Keratinocyte (primary cell): ENCODE results near the gene ATAD2B. TPM values are rescaled to one million over a fixed set of nuclear protein-coding genes. Genes with fewer than 3 reads are reported as not detected.

Experiments used
- DNase-seq: peaks from one replicate; pipeline ENCODE4 v3.0.0-alpha.2; 2011; ENCODE audit warnings: low read depth, missing footprints, low spot score
- FAIRE-seq: peaks from 2 replicates; lab custom pipeline; 2011; peaks lifted over from hg19 to GRCh38; lab: Jason Lieb, UNC
- H2AFZ ChIP-seq: 2 replicates; pipeline ENCODE4 v1.6.0; 2012; ENCODE audit warnings: low read length, control low read depth, inconsistent platforms; ENCODE audit not compliant: control insufficient read depth
- H3K27ac ChIP-seq: 2 replicates; pipeline ENCODE4 v1.5.1; 2011; ENCODE audit warnings: low read length; ENCODE audit not compliant: control insufficient read depth, insufficient read depth
- H3K27me3 ChIP-seq: 3 replicates; pipeline ENCODE4 v1.6.0; 2011; ENCODE audit warnings: low read length; ENCODE audit not compliant: control insufficient read depth, insufficient read depth; ENCODE audit errors: extremely low read depth
- H3K36me3 ChIP-seq, 2 experiments: 2 replicates in 1 of 2; 3 replicates in 1 of 2; pipeline ENCODE4 v1.5.1; 2011; ENCODE audit warnings: low read length in 2 of 2, mild to moderate bottlenecking in 1 of 2; ENCODE audit not compliant: control insufficient read depth in 2 of 2, insufficient read depth in 2 of 2; ENCODE audit errors: extremely low read depth in 1 of 2
- H3K4me1 ChIP-seq: 3 replicates; pipeline ENCODE4 v1.5.1; 2011; ENCODE audit warnings: low read length; ENCODE audit not compliant: control insufficient read depth, insufficient read depth; ENCODE audit errors: extremely low read depth
- H3K4me2 ChIP-seq: 3 replicates; pipeline ENCODE4 v1.6.0; 2011; ENCODE audit warnings: low read depth, low read length; ENCODE audit not compliant: control insufficient read depth, insufficient read depth; ENCODE audit errors: extremely low read depth
- H3K4me3 ChIP-seq, 3 experiments: fragments of 200-600 bp in 1 of 3; sonication (generic) in 1 of 3; 2 replicates in 2 of 3; 3 replicates in 1 of 3; pipeline ENCODE4 v1.5.1; 2011 to 2016; ENCODE audit warnings: low read length in 3 of 3, mild to moderate bottlenecking in 3 of 3, control low read depth in 2 of 3, inconsistent platforms in 1 of 3, low read depth in 1 of 3, mixed read lengths in 1 of 3, mixed run types in 1 of 3, moderate library complexity in 1 of 3; ENCODE audit not compliant: control insufficient read depth in 2 of 3, insufficient read depth in 2 of 3; ENCODE audit errors: extremely low read depth in 1 of 3
- H3K79me2 ChIP-seq: 2 replicates; pipeline ENCODE4 v1.6.0; 2012; ENCODE audit warnings: low read length; ENCODE audit not compliant: control insufficient read depth, insufficient read depth
- H3K9ac ChIP-seq: 3 replicates; pipeline ENCODE4 v1.6.0; 2011; ENCODE audit warnings: low read length; ENCODE audit not compliant: control insufficient read depth, insufficient read depth; ENCODE audit errors: extremely low read depth
- H3K9me1 ChIP-seq: 3 replicates; pipeline ENCODE4 v1.6.0; 2011; ENCODE audit warnings: low read length; ENCODE audit not compliant: control insufficient read depth, insufficient read depth; ENCODE audit errors: extremely low read depth
- H3K9me3 ChIP-seq: 2 replicates; pipeline ENCODE4 v1.5.1; 2012; ENCODE audit warnings: low read depth, low read length; ENCODE audit not compliant: control insufficient read depth
- H4K20me1 ChIP-seq: 3 replicates; pipeline ENCODE4 v1.6.0; 2011; ENCODE audit warnings: low read length; ENCODE audit not compliant: control insufficient read depth, insufficient read depth; ENCODE audit errors: extremely low read depth
- CTCF ChIP-seq, 3 experiments: IDR thresholded peaks in 1 of 3; conservative IDR thresholded peaks in 1 of 3; optimal IDR thresholded peaks in 1 of 3; 2 replicates in 2 of 3; 3 replicates in 1 of 3; pipeline versions ENCODE3 to v1.5.1; 2011; ENCODE audit warnings: low read length in 3 of 3, mild to moderate bottlenecking in 3 of 3, moderate library complexity in 2 of 3, control low read depth in 1 of 3, inconsistent platforms in 1 of 3; ENCODE audit not compliant: insufficient read depth in 2 of 3; ENCODE audit errors: extremely low read depth in 1 of 3
- EZH2 ChIP-seq: IDR thresholded peaks from one replicate; pipeline ENCODE4 v1.6.1; 2012; ENCODE audit warnings: inconsistent platforms, mild to moderate bottlenecking, low read length, moderate library complexity
- dilution Hi-C: fragments of 300-500 bp; cut with MboI; formaldehyde crosslinking; loops from one replicate; pipeline ENCODE4 v1.7.0; 2020; ENCODE audit warnings: low sequenced_read_pairs; ENCODE audit not compliant: extremely low pct_ligation_motif_present
- polyA plus RNA-seq, 5 experiments: library from polyadenylated mRNA; depleted of rRNA in 3 of 5; stranded (reverse) in 3 of 5; stranded (forward) in 1 of 5; unstranded in 1 of 5; fragments of >200 nt; gene quantifications; 1 replicate in 1 of 5; 2 replicates in 3 of 5; 3 replicates in 1 of 5; pipeline versions ENCODE4 v1.2.1 to v1.2.3, GENCODE V29; 2011 to 2012; ENCODE audit warnings: missing spikeins in 2 of 5, low read depth in 1 of 5, low replicate concordance in 1 of 5

The ATAD2B gene
- polyA plus RNA-seq, 1 donor (not counting 4 experiments of a cell fraction or from before 2014, with no cell fraction given) = 4.4 TPM

- no peaks in the 10 kb centered on the region for H3K36me3 ChIP-seq
- no peak overlapping the region for H3K4me3 ChIP-seq
- no peaks in the 10 kb centered on the region for H3K79me2 ChIP-seq
- no peaks in the 10 kb centered on the region for H3K9me3 ChIP-seq
- DNase-seq (no peak), FAIRE-seq (no peak)
- no peaks in the 10 kb centered on the region for H3K27me3 ChIP-seq
- H3K27ac ChIP-seq = no peak overlapping the region
- no peak overlapping the region for H3K4me2 ChIP-seq
- no peak overlapping the region for H2AFZ ChIP-seq
- TF ChIP-seq CTCF (optimal IDR thresholded peaks at IDR 0.05 in 1 of 3, IDR thresholded peaks at IDR 0.05 in 1 of 3, conservative IDR thresholded peaks at IDR 0.05 in 1 of 3; ENCODE audit: extremely low read depth in 1 of 3, insufficient read depth in 2 of 3, low read length in 3 of 3) (no peak), EZH2 (no peak)
- H3K9ac ChIP-seq = no peak overlapping the region
- H3K4me1 ChIP-seq = peaks cover 8% of the 10 kb centered on the region
- H3K9me1 ChIP-seq = no peaks in the 10 kb centered on the region
- dilution Hi-C loops = no loop called here
- H4K20me1 ChIP-seq = no peaks in the 10 kb centered on the region
Observed at GRCh38 chr2:23828986-23829385, 97.9 kb downstream of the ATAD2B start.

GRCh38 chr2:23828256-23828980 is 98.5 kb downstream of the ATAD2B start:
- Histone ChIP-seq H4K20me1 (no peaks in the 10 kb centered on the region), H3K4me3 (no peak overlapping the region), H2AFZ (no peak overlapping the region), H3K79me2 (no peaks in the 10 kb centered on the region), H3K4me2 (no peak overlapping the region), H3K4me1 (peaks cover 8% of the 10 kb centered on the region), H3K9ac (no peak overlapping the region), H3K27me3 (no peaks in the 10 kb centered on the region), H3K9me3 (no peaks in the 10 kb centered on the region), H3K27ac (no peak overlapping the region), H3K36me3 (no peaks in the 10 kb centered on the region), H3K9me1 (no peaks in the 10 kb centered on the region)
- dilution Hi-C loops = no loop called here
- FAIRE-seq = no peak
- TF ChIP-seq EZH2 (no peak), CTCF (optimal IDR thresholded peaks at IDR 0.05 in 1 of 3, IDR thresholded peaks at IDR 0.05 in 1 of 3, conservative IDR thresholded peaks at IDR 0.05 in 1 of 3; ENCODE audit: extremely low read depth in 1 of 3, insufficient read depth in 2 of 3, low read length in 3 of 3) (no peak)
- DNase-seq = no peak
